ENCODE measurements around the gene AKIP1.
"Not testable (repeated sequence)": the region's sequence is repeated elsewhere in the genome, so short reads cannot be mapped to it uniquely, and the experiment has no call there.

AKIP1 gene

GRCh38 chr11:8911029-8911823 is at the start of gene AKIP1:
TSS of gene AKIP1 (plus strand) at chr11:8911189. CDS start at chr11:8911450, 261 bp downstream.
- Histone ChIP-seq H3K4me3 (peak within 1 kb of the TSS; percentile 79), H3K9me3 (no peaks in the 10 kb centered on the region), H3K4me1 (peaks cover 25% of the 10 kb centered on the region), H3K27me3 (ENCODE audit: low read depth) (no peaks in the 10 kb centered on the region), H3K36me3 (replicated peaks) (peaks cover 17% of the 10 kb centered on the region)
- DNase-seq (ENCODE audit: low spot score in 2 of 2) = peak; percentile 98 to 99
- in situ Hi-C loops (cut with MboI; ENCODE audit: low sequenced_read_pairs) = no loop called here

- DNase-seq (ENCODE audit: low spot score in 2 of 2) = peak; percentile 16 to 48
- in situ Hi-C loops (cut with MboI; ENCODE audit: low sequenced_read_pairs) = no loop called here
Measured at GRCh38 chr11:8863838-8864237, 47.2 kb upstream of the AKIP1 start.

DNA sequence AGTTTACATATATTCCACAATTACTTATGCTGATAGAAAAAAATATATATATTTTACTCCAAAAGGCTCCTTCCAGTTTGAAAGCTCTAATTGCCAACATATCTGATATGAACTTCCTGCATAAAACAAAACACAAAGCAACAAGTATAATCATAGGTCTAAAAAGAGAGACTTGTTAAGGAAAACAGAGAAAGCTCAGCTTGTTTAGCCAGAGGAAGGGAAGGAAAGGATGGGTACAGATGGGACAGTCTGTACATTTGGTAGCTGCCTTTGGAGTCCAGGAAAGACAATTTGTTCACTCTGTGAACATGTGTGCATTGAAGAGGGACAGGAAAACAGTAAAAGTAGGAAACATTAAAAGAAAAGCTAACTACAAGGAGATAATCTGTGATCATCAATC is 45.7 kb upstream of the AKIP1 start:
- H3K9me3 ChIP-seq = no peaks in the 10 kb centered on the region
- H3K4me1 ChIP-seq = peaks cover 54% of the 10 kb centered on the region
- no peaks in the 10 kb centered on the region for H3K27me3 ChIP-seq (ENCODE audit: low read depth)
- in situ Hi-C loops (cut with MboI; ENCODE audit: low sequenced_read_pairs) = no loop called here
- no peak overlapping the region for H3K4me3 ChIP-seq
- DNase-seq (ENCODE audit: low spot score in 2 of 2) = no peak
- H3K36me3 ChIP-seq (replicated peaks) = no peaks in the 10 kb centered on the region

More at GRCh38 chr11:8863838-8864237, 47.2 kb upstream of the AKIP1 start:
- Histone ChIP-seq H3K36me3 (replicated peaks) (no peaks in the 10 kb centered on the region), H3K9me3 (no peaks in the 10 kb centered on the region), H3K4me1 (peaks cover 50% of the 10 kb centered on the region), H3K27me3 (ENCODE audit: low read depth) (no peaks in the 10 kb centered on the region), H3K4me3 (no peak overlapping the region)

GRCh38 chr11:8867035-8867434 is 44.0 kb upstream of the AKIP1 start:
- Histone ChIP-seq H3K27me3 (ENCODE audit: low read depth) (no peaks in the 10 kb centered on the region), H3K36me3 (replicated peaks) (no peaks in the 10 kb centered on the region), H3K9me3 (no peaks in the 10 kb centered on the region), H3K4me1 (peaks cover 59% of the 10 kb centered on the region), H3K4me3 (no peak overlapping the region)
- peak; percentile 70 to 80 for DNase-seq (ENCODE audit: low spot score in 2 of 2)
- in situ Hi-C loops (cut with MboI; ENCODE audit: low sequenced_read_pairs) = no loop called here

DNA sequence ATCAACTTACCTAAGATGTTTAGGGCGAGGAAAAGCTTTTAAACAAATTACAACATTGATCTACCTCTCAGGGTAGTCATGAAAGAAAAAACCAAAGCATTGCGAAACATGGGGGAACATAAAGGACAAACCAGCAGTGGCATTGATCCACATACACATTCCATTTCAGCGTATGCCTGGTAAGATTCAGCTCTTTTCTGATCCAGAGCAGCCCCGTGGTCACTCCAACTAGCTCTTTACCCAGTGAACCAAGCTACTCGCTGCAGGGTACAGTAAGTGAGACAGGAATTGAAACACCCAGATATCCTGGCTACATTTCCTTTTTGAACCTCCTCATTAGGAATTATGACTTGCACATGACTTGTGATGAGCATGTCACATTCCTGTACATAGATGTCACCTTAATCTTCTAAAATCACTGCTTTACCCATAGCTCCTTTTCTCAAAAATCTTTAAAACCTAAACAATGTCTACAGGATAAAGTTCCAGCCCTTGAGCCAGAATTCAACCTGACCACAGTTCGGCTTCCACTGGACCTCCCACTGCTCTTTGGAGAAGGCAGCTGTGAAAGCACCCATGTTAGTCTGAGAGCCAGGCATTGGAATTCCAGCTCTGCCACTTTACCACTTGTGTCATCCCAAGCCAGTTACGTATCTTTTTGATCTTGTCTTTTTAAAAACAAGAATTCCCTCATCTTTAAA is 42.9 kb upstream of the AKIP1 start:
- no peaks in the 10 kb centered on the region for H3K27me3 ChIP-seq (ENCODE audit: low read depth)
- H3K9me3 ChIP-seq = no peaks in the 10 kb centered on the region
- peaks cover 60% of the 10 kb centered on the region for H3K4me1 ChIP-seq
- no peak for DNase-seq (ENCODE audit: low spot score in 2 of 2)
- H3K36me3 ChIP-seq (replicated peaks) = no peaks in the 10 kb centered on the region
- H3K4me3 ChIP-seq = no peak overlapping the region
- in situ Hi-C loops (cut with MboI; ENCODE audit: low sequenced_read_pairs) = no loop called here

- H3K36me3 ChIP-seq (replicated peaks) = no peaks in the 10 kb centered on the region
- in situ Hi-C loops (cut with MboI; ENCODE audit: low sequenced_read_pairs) = no loop called here
- H3K4me3 ChIP-seq = peak overlapping the region; percentile 58
- H3K27me3 ChIP-seq (ENCODE audit: low read depth) = no peaks in the 10 kb centered on the region
- peaks cover 40% of the 10 kb centered on the region for H3K4me1 ChIP-seq
- H3K9me3 ChIP-seq = no peaks in the 10 kb centered on the region
- DNase-seq (ENCODE audit: low spot score in 2 of 2) = peak; percentile 50 to 77
Measured at GRCh38 chr11:8870411-8871170, 40.4 kb upstream of the AKIP1 start.

DNA sequence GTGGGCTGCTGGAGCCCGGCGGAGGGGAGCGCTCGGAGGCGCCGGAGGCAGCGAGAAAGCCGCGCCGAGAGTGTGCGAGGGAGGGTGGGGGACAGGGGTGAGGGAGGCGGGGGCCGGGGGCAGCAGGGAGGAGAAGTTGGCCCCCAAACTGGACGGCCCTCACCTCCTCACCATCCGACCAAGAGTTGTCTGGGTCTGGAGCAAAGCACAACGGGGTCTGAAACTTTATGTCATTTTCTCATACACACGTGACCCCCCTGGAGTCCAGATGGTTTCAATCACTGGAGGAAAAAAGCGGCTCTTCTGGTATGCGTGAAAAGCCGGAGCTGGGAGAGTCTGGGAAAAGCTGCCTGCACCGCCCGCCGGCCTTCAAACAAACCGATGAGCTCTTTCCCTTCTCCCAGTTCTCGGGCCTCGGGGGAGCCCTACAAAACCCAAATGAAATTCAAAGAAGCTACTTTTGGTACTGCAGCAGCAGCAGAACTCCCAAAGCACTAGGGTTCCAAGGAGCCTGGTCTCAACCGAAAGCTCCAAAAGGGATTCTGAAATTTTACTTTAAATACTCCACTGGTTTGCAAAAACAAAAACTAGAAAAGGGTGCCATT is 39.7 kb upstream of the AKIP1 start:
- H3K9me3 ChIP-seq = no peaks in the 10 kb centered on the region

GRCh38 chr11:8871962-8872361 is 39.0 kb upstream of the AKIP1 start:
- H3K4me3 ChIP-seq = no peak overlapping the region
- DNase-seq (ENCODE audit: low spot score in 2 of 2) = peak; percentile 78 to 89

More for the DNA sequence above, 39.7 kb upstream of the AKIP1 start:
- no peaks in the 10 kb centered on the region for H3K27me3 ChIP-seq (ENCODE audit: low read depth)
- no peaks in the 10 kb centered on the region for H3K36me3 ChIP-seq (replicated peaks)
- in situ Hi-C loops (cut with MboI; ENCODE audit: low sequenced_read_pairs) = no loop called here
- peaks cover 35% of the 10 kb centered on the region for H3K4me1 ChIP-seq
- DNase-seq (ENCODE audit: low spot score in 2 of 2) = peak; percentile 85 to 90
- H3K4me3 ChIP-seq = peak overlapping the region; percentile 58

GRCh38 chr11:8873741-8874405 is 37.1 kb upstream of the AKIP1 start:
- Histone ChIP-seq H3K4me3 (no peak overlapping the region), H3K27me3 (ENCODE audit: low read depth) (no peaks in the 10 kb centered on the region), H3K9me3 (no peaks in the 10 kb centered on the region), H3K4me1 (peaks cover 14% of the 10 kb centered on the region), H3K36me3 (replicated peaks) (no peaks in the 10 kb centered on the region)
- in situ Hi-C loops (cut with MboI; ENCODE audit: low sequenced_read_pairs) = no loop called here
- DNase-seq (ENCODE audit: low spot score in 2 of 2) = no peak

More at GRCh38 chr11:8871962-8872361, 39.0 kb upstream of the AKIP1 start:
- H3K27me3 ChIP-seq (ENCODE audit: low read depth) = no peaks in the 10 kb centered on the region
- in situ Hi-C loops (cut with MboI; ENCODE audit: low sequenced_read_pairs) = no loop called here
- H3K36me3 ChIP-seq (replicated peaks) = no peaks in the 10 kb centered on the region
- H3K4me1 ChIP-seq = peaks cover 28% of the 10 kb centered on the region
- H3K9me3 ChIP-seq = no peaks in the 10 kb centered on the region

GRCh38 chr11:8878771-8879170 is 32.2 kb upstream of the AKIP1 start:
- Histone ChIP-seq H3K9me3 (no peaks in the 10 kb centered on the region), H3K27me3 (ENCODE audit: low read depth) (no peaks in the 10 kb centered on the region), H3K4me3 (no peak overlapping the region), H3K36me3 (replicated peaks) (no peaks in the 10 kb centered on the region), H3K4me1 (peaks cover 10% of the 10 kb centered on the region)
- no peak for DNase-seq (ENCODE audit: low spot score in 2 of 2)
- in situ Hi-C loops (cut with MboI; ENCODE audit: low sequenced_read_pairs) = no loop called here

DNA sequence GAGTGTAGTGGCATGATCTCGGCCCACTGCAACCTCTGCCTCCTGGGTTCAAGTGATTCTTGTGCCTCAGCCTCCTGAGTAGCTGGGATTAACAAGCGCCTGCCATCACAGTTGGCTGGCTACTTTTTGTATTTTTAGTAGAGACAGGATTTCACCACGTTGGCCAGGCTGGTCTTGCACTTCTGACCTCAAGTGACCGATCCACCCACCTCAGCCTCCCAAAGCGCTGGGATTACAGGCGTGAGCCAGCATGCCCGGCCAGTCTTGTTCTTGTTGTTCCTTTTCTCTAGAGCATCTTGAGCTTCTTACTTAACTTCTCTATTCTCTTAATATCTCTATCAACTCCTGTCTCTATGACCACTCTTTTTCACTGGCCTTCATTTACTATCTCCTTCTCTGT is 29.4 kb upstream of the AKIP1 start:
- peaks cover 11% of the 10 kb centered on the region for H3K4me1 ChIP-seq
- H3K36me3 ChIP-seq (replicated peaks); H3K9me3 ChIP-seq; H3K4me3 ChIP-seq; in situ Hi-C loops (cut with MboI; ENCODE audit: low sequenced_read_pairs); DNase-seq (ENCODE audit: low spot score in 2 of 2); H3K27me3 ChIP-seq (ENCODE audit: low read depth): not testable (repeated sequence)

DNA sequence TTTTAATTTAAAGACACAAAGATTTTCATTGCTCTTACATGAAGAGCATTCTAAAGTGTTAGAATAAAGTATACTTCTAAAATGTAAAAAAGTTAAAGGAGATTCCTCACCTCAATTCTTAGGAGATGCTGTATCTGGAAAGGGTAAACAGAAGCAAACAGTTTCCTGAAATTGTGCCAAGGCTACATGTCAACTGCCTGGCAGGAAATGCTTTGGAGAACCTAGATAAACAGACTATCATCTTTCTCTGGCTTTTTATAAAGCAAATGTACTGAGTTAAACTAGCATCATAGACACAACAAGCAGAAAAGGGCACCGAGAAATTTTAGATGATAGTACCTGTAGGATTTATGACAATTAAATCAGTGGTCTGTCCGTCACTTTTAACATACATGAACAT is 24.7 kb upstream of the AKIP1 start:
- no peak for DNase-seq (ENCODE audit: low spot score in 2 of 2)
- H3K27me3 ChIP-seq (ENCODE audit: low read depth) = no peaks in the 10 kb centered on the region
- H3K36me3 ChIP-seq (replicated peaks) = no peaks in the 10 kb centered on the region
- in situ Hi-C loops (cut with MboI; ENCODE audit: low sequenced_read_pairs) = no loop called here
- H3K4me1 ChIP-seq = peaks cover 11% of the 10 kb centered on the region
- no peak overlapping the region for H3K4me3 ChIP-seq
- H3K9me3 ChIP-seq = no peaks in the 10 kb centered on the region

DNA sequence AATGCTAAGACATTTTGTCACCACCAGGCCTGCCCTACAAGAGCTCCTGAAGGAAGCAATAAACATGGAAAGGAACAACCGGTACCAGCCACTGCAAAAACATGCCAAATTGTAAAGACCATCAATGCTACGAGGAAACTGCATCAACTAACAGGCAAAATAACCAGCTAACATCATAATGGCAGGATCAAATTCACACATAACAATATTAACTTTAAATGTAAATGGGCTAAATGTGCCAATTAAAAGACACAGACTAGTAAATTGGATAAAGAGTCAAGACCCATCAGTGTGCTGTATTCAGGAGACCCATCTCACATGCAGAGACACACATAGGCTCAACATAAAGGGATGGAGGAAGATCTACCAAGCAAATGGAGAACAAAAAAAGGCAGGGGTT is 19.8 kb upstream of the AKIP1 start:
- H3K9me3 ChIP-seq; H3K4me3 ChIP-seq; H3K4me1 ChIP-seq; in situ Hi-C loops (cut with MboI; ENCODE audit: low sequenced_read_pairs); DNase-seq (ENCODE audit: low spot score in 2 of 2); H3K36me3 ChIP-seq (replicated peaks); H3K27me3 ChIP-seq (ENCODE audit: low read depth): not testable (repeated sequence)
